GM13977 (cell line): ENCODE data around the gene SPON1.
"Not testable (repeated sequence)": the region's sequence is repeated elsewhere in the genome, so short reads cannot be mapped to it uniquely, and the experiment has no call there.

Experiments used
- DNase-seq: peaks from one replicate; pipeline ENCODE4 v3.0.0; 2012; ENCODE audit warnings: low spot score
- in situ Hi-C: fragments of 300-500 bp; cut with MboI; formaldehyde crosslinking; loops from one replicate; pipeline ENCODE4 v1.12.0; 2022; ENCODE audit warnings: low sequenced_read_pairs, low pct_unique_long_range_greater_than_20kb, mixed read lengths, inconsistent platforms; ENCODE audit not compliant: unreplicated experiment
- TF ChIP-seq, protein P1 (sequence below): IDR thresholded peaks from 2 replicates; pipeline ENCODE4 v1.5.1; 2012; ENCODE audit warnings: mild to moderate bottlenecking, control low read depth; ENCODE audit not compliant: insufficient read depth; ENCODE audit errors: extremely low read depth, missing control alignments

The SPON1 gene

DNA sequence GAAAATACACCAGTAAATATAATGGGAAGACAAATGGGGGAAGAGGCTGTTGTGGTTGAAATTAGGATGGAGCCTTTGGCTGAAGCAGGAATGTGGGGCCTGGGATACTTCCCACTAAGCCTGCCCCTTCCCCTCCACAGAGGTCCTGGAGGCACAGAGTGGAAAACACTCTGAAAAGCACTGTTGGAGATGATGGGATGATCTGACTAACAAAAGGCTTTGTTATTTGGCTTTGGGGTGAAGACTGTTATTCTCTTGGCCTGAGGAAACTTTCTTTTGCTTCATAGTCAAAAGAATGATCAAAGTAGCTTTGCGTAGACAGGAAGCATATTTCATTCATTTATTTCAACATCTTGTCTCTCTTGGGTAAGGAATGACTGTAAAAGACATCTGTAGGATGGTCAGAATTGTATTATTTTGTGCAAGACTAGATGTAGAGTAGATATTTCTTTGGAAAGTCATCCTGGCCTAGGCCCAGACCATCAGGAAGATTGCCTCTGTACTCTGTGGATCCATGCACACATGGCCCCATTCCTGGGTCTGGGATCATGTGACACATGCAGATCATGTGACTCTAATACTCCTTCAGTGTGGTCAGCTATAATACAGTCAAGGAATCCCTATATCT is 111.4 kb downstream of the SPON1 start:
- in situ Hi-C loops, result no loop called here
- TF ChIP-seq, protein P1, sequence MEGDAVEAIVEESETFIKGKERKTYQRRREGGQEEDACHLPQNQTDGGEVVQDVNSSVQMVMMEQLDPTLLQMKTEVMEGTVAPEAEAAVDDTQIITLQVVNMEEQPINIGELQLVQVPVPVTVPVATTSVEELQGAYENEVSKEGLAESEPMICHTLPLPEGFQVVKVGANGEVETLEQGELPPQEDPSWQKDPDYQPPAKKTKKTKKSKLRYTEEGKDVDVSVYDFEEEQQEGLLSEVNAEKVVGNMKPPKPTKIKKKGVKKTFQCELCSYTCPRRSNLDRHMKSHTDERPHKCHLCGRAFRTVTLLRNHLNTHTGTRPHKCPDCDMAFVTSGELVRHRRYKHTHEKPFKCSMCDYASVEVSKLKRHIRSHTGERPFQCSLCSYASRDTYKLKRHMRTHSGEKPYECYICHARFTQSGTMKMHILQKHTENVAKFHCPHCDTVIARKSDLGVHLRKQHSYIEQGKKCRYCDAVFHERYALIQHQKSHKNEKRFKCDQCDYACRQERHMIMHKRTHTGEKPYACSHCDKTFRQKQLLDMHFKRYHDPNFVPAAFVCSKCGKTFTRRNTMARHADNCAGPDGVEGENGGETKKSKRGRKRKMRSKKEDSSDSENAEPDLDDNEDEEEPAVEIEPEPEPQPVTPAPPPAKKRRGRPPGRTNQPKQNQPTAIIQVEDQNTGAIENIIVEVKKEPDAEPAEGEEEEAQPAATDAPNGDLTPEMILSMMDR, result no peak
- DNase-seq, result no peak

DNA sequence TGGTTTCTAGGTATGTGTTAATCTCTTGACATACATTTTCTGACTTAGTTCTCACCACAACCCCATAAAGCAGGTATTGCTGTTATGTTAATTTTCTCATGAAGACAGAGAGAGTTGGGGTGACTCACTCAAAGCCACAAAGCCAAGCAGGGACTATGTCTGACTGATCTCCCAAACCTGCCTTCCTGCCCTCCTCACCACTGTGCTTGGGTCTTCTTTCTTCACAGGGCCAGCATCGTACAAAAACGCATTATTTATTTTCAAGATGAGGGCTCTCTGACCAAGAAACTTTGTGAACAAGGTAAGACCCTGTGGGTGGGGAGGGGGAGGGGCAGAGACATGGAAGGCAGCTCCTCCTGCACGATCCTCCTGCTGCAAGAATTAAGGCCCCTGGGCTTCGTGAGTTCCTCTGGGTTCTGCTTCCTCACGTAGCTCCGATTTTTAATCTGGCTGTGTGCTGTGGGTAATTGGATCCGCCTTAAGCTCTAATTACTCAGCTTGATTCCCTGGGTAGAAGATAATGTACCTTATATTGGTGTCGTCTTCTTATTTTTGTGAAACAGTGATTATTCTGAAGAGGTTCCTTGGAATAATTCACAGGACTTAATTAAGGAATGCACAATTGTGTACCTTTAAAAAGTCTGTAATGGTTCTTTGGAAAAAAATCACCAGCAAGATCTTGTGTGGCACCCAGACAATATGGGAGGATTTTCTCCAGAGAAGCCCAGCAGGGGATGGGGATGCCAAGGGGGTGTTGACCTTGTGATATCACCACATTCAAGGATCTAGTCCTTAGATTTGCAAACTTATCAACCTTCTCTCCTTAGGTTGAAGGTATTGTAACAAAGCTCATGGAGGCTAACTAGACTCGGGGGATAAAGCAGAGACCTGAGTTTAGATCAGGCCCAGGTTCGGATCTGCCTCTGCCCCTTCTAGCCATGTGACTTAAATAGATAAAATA is 112.9 kb downstream of the SPON1 start:
- in situ Hi-C loops, result no loop called here
- no peak for DNase-seq
- TF ChIP-seq, protein P1, result no peak

DNA sequence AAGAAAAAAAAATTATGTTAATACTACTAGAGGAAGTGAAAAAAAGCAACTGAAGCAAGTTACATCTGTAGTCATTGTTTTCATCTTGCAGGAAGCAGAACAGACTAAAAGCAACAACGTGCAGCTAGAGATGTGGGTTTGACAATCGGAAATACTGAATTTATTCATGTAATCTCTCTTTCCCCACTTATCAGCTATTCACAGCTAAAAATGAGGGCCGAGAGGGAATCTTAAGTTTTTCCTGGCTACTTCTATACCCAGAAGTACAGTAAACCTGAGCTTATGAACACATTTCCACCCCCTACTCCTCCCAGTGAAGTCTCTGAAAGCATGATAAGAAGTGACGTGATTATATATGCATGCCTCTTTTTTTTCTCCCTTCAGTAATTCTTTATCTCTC is 116.5 kb downstream of the SPON1 start:
- in situ Hi-C loops, result no loop called here
- DNase-seq, result no peak
- TF ChIP-seq, protein P1, result no peak

DNA sequence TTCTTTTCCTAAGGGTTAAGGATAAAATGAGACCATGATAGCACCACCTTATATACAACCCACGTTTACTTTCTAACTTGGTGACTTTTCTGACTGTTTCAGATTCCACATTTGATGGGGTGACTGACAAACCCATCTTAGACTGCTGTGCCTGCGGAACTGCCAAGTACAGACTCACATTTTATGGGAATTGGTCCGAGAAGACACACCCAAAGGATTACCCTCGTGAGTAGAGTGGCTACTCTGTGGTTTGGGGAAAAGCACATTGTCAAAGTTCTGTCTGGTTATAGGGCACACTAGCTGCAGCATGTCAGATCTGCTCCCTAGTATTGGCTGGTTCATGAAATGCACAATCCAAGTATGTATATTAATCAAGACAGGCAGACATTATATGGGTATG is 117.3 kb downstream of the SPON1 start:
- TF ChIP-seq, protein P1, result no peak
- DNase-seq, result no peak
- in situ Hi-C loops, result no loop called here

DNA sequence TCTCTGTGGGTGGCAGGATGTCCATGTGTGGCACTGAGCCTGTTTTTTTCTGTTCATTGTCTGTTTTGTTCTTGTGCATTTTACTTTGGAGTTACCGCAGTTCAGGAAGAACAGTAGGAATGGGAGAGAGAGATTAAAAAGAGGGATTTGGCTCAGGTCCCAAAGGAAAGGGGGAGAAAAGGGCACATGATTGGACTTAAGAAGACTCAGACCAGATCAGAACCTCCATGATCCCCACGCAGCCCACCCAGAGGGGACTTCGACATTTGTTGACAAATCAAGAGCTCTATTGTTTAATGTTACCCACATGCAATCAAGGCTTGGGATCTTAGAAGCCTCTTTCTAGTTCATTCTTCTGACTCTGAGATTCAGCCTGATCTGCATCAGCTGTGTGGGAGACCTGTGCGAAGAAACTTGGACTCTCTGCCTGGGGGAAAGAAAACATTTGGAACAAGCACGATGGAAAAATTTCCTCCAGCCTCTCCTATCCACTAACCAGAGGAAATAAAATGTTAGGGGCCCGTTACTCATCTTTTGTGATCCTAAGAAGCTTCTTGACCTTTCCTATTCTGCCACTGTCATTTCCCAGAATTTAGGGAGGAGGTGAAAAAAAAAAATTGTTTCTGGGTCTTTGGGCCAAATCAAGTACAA is 119.2 kb downstream of the SPON1 start:
- TF ChIP-seq, protein P1, result no peak
- in situ Hi-C loops, result no loop called here
- no peak for DNase-seq

DNA sequence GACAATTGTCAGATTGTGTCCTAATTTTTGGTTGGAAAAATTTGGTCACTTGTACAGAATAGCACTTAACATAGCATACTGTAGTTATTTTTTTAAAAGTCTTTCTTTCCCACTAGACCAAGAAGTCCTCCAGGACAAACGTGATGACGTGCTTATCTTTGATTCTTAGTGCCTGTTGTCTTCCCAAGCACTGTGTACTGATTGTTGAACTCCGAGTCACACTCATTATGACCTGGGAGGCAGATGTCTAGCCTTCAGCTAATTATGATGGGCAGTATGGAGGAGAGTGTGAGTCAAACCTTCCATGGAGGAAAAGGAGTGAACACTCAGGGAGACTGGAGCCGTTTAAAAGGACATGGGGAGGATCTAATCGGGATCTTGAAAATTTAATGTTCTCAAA is 119.8 kb downstream of the SPON1 start:
- TF ChIP-seq, protein P1, result no peak
- no peak for DNase-seq
- in situ Hi-C loops, result no loop called here

DNA sequence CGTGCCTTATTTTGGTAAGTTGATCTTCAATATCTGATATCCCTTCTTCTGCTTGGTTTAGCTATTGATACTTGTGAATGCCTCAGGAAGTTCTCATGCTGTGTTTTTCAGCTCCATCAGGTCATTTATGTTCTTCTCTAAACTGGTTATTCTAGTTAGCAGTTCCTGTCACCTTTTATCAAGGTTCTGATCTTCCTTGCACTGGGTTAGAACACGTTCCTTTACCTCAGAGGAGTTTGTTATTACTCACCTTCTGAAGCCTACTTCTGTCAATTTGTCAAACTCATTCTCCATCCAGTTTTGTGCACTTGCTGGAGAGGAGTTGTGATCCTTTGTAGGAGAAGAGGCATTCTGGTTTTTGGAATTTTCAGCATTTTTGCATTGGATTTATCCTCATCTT is 126.3 kb downstream of the SPON1 start:
- DNase-seq, in situ Hi-C loops: not testable (repeated sequence)
